ENCODE results near the gene TLR10. TPM values are rescaled to one million over a fixed set of nuclear protein-coding genes. Genes with fewer than 3 reads are reported as not detected.

Gene TLR10
- total RNA-seq, 1 experiment from 2014 or later: not detected

DNA sequence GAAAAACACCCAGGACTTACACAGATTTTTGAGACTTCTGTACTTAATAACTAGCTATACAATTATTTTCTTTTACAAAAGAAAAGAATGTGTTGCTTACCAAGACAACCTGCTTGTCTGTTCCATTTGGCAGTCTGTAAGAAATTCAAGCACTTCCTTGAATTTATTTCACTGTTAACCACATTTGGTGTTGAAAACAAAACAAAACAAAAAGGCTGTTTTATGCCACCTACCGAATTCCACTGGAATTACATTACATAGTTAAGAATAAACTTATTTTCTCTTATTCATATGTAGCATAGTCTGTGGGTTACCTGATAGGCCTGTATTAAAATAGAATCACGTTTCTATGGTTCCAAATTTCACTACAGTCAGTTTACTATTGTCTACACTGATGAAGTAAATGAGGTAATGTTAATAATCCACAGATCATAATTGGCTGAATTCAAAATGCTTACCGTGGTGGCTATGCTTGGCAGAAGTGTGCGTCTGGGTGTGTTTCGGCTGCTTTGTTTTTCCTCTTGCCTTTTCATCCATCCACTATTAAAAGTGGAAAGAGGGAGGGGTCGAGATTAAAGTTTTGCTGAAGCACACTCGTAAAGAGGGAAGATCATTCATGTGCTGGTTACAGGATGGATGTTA is 22.0 kb upstream of the TLR10 start, which contains the start of gene TLR1:
TLR1 (minus strand) TSS at position 138 of the 642 bp plus-strand sequence. CDS start 5,960 bp downstream, outside the sequence.
- no peak for DNase-seq
- Histone ChIP-seq H3K36me3 (no peaks in the 10 kb centered on the region), H3K9me3 (no peaks in the 10 kb centered on the region), H3K27me3 (no peaks in the 10 kb centered on the region), H3K4me3 (no peak within 1 kb of the TSS)

DNA sequence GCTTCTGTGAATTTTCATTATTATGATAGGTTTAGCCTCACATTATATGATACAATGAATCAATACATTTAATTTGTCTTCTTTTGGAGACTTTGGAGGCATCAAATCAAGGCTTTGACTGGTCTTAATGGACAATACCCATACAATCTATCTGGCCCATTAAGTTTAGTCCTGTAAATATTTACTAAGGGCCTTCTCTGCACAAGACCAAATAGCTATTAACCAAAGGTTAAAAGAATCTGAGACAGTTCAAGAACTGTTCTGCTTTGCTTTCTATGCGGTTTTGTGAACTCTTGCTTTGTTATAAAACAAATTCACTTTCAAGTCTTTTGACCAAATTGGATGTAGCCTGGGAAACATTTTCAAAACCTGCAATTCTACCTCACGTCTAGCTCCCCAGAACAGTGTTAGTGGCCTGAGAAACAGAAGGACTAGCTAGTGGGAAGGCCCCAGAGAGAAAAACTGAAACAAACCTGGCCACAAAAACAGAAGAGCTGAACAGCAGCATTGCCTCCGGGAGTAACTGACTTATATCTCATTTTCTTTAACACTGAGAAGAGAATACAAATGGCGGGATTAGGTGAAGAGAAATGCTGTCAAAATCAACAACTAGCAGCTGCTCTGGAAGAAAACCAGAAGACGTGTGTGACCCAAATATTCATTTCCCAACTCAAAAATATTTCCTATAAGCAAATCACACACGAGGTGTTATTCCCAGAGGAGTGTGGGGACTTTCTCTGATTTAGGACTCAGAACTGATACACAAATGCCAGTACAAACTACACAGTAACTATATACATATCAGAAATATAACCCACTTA is 21.3 kb upstream of the TLR10 start:
- DNase-seq: no peak
- no peaks in the 10 kb centered on the region for H3K36me3 ChIP-seq
- no peak overlapping the region for H3K4me3 ChIP-seq
- no peaks in the 10 kb centered on the region for H3K27me3 ChIP-seq
- H3K9me3 ChIP-seq: no peaks in the 10 kb centered on the region

DNA sequence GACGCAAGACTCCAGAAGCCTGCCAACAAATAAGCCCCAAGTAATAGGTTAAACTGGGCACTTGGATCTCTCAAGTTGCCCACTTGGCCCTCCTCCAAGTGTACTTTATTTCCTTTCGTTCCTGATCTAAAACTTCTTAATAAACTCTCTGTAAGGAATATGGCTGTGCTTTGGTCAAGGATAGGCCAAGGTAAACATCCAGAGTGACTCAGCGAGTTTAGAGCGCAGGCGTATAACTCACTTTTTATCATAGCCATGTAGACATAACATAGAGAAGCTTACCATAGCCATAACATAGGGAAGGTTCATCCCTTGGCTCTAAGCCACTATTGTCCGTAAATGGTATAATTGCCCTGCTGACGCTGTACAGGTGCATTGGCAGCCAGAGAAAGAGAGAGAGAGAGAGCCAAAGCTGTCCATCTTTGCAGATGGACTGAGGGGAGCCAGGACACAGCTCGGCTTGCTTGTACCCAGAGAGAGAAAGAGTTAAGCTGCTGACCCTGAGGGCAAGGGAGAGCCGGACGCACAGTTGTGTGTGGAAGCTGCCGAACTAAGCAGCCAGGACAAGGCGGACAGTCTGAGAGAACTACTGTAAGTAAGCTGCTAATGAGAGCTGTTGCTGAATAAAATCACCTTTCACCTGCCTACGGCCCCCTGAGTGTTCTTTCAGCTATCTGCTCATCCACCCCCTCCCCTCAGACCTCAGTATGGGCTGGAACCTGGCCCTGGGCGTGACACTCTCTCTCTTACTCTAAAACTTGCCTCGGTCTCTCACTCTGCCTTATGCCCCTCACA is 20.0 kb upstream of the TLR10 start:
- no peaks in the 10 kb centered on the region for H3K27me3 ChIP-seq
- no peaks in the 10 kb centered on the region for H3K36me3 ChIP-seq
- DNase-seq: no peak
- H3K4me3 ChIP-seq: no peak overlapping the region
- H3K9me3 ChIP-seq: no peaks in the 10 kb centered on the region

DNA sequence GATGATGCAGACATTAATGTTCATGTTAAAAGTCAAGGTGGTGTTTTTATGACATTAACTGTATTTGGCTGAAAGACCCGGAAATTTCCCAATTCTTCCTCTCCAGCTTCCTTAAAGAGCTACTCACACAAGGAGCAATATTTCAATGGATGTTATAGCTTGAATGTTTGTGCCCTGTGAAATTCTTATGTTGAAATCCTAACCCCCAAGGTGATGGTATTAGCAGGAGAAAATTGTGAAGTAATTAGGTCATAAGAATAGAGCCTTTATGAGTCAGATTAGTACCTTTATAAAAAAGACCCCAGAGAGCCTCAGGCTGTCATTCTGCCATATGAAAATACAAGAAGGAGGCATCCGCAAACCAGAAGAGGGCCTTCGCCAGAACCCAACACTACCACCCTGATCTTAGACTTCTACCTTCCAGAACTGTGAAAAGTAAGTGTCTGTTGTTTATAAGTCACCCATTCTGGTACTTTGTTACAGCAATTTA is 18.2 kb upstream of the TLR10 start:
- Histone ChIP-seq H3K27me3 (no peaks in the 10 kb centered on the region), H3K36me3 (no peaks in the 10 kb centered on the region), H3K4me3 (no peak overlapping the region), H3K9me3 (no peaks in the 10 kb centered on the region)
- no peak for DNase-seq

DNA sequence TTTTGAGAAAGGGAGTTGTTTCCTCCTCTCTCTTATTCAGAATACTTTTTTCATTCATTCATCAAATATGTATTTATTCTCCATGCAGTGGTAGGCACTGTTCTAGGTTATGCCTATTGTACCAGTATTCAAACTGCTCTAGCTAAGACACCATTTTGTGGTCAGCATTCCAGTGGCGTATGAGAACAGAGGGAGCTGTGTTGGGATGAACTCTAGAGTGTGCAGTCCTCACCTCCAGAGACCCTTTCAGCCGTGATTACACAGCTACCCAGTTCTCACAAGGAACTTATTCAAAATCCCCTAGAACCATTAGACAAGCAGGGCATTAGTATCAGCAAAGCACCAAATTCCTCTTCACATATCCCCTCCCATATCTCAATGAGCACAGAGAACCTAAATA is 17.6 kb upstream of the TLR10 start:
- H3K9me3 ChIP-seq: no peaks in the 10 kb centered on the region
- H3K36me3 ChIP-seq: no peaks in the 10 kb centered on the region
- no peaks in the 10 kb centered on the region for H3K27me3 ChIP-seq
- no peak for DNase-seq
- no peak overlapping the region for H3K4me3 ChIP-seq

DNA sequence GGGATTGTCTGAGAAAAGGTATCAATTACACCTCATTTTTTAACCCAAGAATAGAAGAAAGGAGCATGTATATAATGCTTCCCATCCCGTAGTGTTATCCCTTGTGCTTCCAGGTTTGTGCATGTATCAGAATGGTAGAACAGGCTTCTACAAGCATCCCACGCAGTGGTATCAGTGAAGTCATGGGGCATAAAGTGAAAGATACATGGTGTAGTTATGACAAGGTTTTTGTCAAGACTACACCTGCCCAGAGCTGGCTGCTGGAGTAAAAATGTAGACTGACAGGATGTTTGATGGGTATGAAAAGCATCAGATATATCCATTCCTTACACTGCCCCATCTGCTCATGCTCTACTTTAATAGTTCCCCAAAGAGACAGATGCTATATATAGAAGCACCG is 12.3 kb upstream of the TLR10 start:
- Histone ChIP-seq H3K27me3 (no peaks in the 10 kb centered on the region), H3K36me3 (no peaks in the 10 kb centered on the region), H3K4me3 (no peak overlapping the region), H3K9me3 (no peaks in the 10 kb centered on the region)
- no peak for DNase-seq

DNA sequence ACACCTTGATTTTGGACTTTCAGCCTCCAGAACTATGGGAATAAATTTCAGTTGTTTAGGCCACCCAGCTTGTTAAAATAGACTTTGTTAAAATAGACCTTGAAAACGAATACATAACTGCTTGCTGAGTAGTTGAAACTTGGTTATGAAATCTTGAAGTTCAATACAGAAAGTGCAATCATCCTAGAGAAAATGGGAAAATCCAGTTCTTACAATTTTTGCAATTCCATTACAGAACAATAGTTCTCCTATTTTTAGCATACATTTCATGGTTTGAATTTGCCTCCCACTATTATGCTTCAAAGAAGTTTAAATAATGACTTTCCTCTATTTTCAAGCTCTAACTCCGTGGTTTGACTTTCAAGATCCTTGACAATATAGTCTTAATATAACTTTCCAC is 11.3 kb upstream of the TLR10 start:
- Histone ChIP-seq H3K4me3 (no peak overlapping the region), H3K27me3 (no peaks in the 10 kb centered on the region), H3K36me3 (no peaks in the 10 kb centered on the region), H3K9me3 (no peaks in the 10 kb centered on the region)
- no peak for DNase-seq

DNA sequence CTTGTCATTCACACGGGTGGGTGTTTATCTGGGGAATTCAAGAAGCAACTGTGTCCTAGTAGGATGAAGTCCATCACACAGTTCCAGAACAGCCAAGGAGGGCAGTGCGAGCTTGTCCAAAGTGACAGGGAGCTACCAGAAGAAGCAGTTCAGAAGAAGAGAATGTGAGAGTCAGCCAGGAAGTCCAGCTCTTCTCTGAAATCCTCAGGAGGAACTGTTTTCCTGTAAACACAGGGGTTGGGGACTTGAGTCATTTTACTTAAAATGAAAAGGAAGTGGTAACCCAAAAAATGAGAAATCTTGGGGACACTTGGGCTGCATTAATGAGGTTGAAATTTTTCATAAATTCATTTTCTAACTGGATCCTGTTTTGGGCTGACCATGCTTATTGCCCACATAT is 8.2 kb upstream of the TLR10 start:
- no peak for DNase-seq
- Histone ChIP-seq H3K4me3 (no peak overlapping the region), H3K27me3 (no peaks in the 10 kb centered on the region), H3K9me3 (no peaks in the 10 kb centered on the region), H3K36me3 (no peaks in the 10 kb centered on the region)

DNA sequence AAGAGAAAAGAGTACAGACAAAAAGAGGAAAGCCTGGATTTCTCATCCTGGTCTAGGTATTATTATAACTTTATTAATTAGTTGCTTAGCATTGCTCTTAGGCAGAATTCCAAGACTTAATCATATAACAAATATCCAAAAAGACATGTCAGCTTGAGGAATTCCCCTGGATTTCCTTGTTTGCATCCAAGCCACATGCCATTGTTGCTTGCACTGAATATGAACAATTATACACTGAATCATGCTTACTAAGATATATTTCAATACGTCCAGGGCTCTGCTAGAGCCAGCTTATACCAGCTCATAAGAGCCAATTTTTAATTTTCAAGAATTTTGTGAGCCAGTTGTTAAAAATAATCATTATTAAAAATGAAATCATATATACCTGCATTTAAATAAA is 5.5 kb upstream of the TLR10 start:
- Histone ChIP-seq H3K4me3 (no peak overlapping the region), H3K9me3 (no peaks in the 10 kb centered on the region), H3K36me3 (no peaks in the 10 kb centered on the region), H3K27me3 (no peaks in the 10 kb centered on the region)
- peak; percentile 31 for DNase-seq

DNA sequence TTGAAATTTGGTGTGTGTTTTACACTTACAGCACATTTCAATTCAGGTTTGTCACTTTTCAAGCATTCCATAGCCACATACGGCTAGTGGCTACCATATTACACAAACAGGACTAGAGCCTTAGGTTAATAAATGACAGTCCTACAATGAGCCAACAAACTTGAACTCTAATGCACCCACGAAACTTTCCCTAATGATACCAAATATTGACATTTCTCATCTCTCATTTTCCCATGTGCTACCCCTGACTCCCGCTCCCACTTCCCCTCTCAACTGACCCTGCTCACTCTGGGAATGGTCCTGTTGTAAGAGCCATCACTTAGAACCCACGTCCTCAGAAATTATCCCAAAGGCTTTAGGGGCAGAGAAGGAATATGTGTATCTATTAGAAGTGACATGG is 4.9 kb upstream of the TLR10 start:
- H3K27me3 ChIP-seq: no peaks in the 10 kb centered on the region
- no peak overlapping the region for H3K4me3 ChIP-seq
- DNase-seq: no peak
- no peaks in the 10 kb centered on the region for H3K36me3 ChIP-seq
- no peaks in the 10 kb centered on the region for H3K9me3 ChIP-seq

DNA sequence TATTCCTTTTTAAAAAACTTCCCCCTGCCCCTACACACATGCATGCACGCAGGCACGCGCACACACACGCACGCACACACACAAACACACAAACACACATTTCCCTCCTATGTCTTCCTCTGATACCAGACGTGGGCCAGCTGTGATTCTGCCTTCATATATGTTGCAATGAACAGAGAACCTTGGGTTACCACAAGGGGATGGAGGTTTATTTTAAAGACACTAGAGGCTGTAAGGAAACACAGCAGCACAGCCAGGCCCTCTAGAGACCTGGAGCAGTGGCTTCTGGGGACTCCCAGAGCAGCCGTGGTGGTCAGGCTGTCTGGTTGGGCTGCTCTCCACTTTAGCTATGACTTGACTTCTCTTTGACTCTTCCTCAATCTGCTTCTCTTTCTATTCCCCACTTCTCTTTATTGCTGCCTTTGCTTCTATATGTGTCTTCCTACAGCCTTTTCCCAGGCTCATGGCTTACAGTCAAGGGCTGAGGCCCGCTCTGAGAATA is 3.2 kb upstream of the TLR10 start:
- Histone ChIP-seq H3K27me3 (no peaks in the 10 kb centered on the region), H3K4me3 (no peak overlapping the region), H3K9me3 (no peaks in the 10 kb centered on the region), H3K36me3 (no peaks in the 10 kb centered on the region)
- no peak for DNase-seq

DNA sequence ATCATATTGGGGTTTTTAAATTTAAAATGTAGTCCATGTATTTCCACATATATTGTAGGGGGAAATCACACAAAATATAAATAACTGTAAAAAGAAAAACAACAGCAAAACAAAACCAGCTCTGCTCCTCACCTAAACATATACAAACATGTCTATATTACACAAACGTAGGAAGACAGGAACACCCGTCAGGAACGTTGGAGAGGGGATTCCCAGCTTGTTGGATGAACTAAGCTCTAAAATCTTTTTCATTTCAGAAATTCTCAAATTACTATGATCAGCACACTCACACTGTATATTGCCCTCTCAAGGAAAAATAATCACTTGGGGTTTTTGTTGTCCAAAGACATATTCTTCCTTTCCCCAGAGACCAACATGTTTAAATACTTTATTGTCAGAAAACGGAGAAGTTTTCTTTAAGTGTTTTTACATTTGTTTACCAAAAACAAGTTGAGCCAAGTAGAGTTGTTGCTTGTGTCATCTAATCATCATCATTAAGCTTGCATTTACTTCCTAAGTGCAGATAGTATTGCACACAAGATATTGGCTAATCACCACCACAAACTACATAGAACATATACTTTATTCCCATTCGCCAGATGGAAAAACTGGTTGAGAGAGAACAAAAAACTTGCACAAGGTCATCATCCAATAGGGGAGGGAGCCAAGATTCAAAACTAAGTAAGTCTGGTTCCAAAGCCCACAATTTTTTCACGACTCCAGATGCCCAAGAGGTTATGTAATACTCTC is 2.4 kb upstream of the TLR10 start:
- DNase-seq: no peak
- no peaks in the 10 kb centered on the region for H3K36me3 ChIP-seq
- H3K9me3 ChIP-seq: no peaks in the 10 kb centered on the region

DNA sequence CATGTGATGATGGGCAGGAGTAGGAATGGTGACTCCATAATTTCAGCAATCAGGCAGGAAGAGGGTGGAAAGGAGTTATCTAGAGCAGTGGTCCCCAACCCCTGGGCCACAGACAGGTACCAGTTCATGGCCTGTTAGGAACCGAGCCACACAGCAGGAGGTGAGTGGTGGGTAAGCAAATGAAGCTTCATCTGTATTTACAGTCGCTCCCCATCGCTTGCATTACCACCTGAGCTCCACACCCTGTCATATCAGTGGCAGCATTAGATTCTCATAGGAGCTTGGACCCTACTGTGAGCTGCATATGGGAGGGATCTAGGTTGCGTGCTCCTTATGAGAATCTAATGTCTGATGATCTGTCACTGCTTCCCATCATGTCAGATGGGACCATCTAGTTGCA is 1.4 kb upstream of the TLR10 start:
- DNase-seq: no peak
- no peak overlapping the region for H3K4me3 ChIP-seq
- H3K27me3 ChIP-seq: no peaks in the 10 kb centered on the region
- H3K9me3 ChIP-seq: no peaks in the 10 kb centered on the region
- H3K36me3 ChIP-seq: no peaks in the 10 kb centered on the region

More for the DNA sequence above, 2.4 kb upstream of the TLR10 start:
- no peak overlapping the region for H3K4me3 ChIP-seq
- no peaks in the 10 kb centered on the region for H3K27me3 ChIP-seq

DNA sequence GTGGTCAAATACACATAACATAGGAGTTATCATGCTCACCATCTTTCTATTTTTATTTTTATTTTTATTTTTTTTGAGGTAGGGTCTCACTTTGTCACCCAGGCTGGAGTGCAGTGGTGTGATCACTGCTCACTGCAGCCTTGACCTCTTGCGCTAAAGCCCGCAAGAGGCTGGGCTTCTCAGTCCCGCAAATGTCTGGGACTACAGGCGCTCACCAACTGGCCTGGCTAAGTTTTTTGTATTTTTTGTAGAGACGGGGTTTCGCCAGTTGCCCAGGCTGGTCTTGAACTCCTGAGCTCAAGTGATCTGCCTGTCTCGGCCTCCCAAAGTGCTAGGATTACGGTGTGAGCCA is 295 bp upstream of the TLR10 start:
- H3K27me3 ChIP-seq: no peaks in the 10 kb centered on the region
- no peaks in the 10 kb centered on the region for H3K9me3 ChIP-seq
- H3K36me3 ChIP-seq: no peaks in the 10 kb centered on the region
- no peak for DNase-seq
- no peak overlapping the region for H3K4me3 ChIP-seq

DNA sequence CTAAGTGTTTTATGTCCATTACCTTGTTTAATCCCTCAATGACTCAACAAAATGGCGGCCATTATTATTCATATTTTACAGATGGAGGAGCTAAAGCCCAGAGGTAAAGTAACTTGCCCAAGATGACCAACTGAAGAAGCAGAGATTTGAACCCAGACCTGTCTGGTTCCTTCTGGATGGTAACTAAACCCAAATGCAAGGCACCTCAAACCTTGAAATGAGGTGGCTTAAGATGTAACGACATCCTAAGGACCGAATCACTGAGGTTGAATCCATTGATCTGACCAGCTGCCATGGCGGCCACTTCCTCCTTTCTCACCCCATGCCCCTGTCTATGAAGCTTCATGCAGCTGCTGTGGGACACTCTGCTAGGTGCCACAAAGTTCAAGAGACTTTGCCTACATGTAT is 932 bp downstream of the TLR10 start:
- no peaks in the 10 kb centered on the region for H3K27me3 ChIP-seq
- H3K9me3 ChIP-seq: no peaks in the 10 kb centered on the region
- no peak overlapping the region for H3K4me3 ChIP-seq
- no peak for DNase-seq
- H3K36me3 ChIP-seq: no peaks in the 10 kb centered on the region

DNA sequence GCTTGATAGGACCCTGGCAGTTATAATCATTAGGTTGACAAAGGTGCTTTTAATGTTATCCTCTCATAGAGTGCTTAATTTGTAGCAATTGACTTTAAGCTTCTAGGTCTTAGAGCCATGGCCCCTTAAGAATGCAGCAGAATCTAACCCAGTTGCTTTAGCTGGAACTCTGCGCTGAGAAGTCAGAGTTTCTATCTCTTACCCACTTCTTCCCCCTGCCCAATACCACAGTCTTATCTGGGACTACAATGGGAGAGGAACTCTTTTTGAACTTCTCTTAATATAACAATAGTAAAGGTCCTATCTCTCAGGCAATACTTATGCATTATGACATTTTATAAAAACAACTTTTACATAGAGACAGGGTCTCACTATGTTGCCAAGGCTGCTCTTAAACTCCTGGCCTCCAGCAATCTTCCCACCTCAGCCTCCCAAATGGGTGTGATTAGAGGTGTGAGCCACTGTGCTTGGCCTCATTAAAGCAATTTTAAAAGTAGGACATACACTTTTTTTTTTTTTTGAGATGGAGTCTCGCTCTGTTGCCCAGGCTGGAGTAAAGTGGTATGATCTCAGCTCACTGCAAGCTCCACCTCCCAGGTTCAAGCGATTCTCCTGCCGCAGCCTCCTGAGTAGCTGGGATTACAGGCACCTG is 1.8 kb downstream of the TLR10 start:
- no peaks in the 10 kb centered on the region for H3K36me3 ChIP-seq
- no peak for DNase-seq
- no peak overlapping the region for H3K4me3 ChIP-seq
- H3K27me3 ChIP-seq: no peaks in the 10 kb centered on the region
- no peaks in the 10 kb centered on the region for H3K9me3 ChIP-seq
